Activated T-helper 17 cell treated with anti-CD3 and anti-CD28 coated beads, Interleukin-2, amount 50 U/mL, for 72 hours (primary cell): ENCODE data around the gene MALSU1. TPM values are rescaled to one million over a fixed set of nuclear protein-coding genes. Genes with fewer than 3 reads are reported as not detected.
"Not testable (repeated sequence)": the region's sequence is repeated elsewhere in the genome, so short reads cannot be mapped to it uniquely, and the experiment has no call there.

Source experiments
- ATAC-seq: fragments of 150-1000 bp; cut with Tn5 transposase; replicated peaks from 2 replicates; pipeline ENCODE4 v1.10.0; 2021; ENCODE audit warnings: mild to moderate bottlenecking, moderate library complexity
- H3K27ac Mint-ChIP-seq: one replicate; pipeline ENCODE4 v1.8.0; 2022; ENCODE audit warnings: mixed read lengths
- H3K27me3 Mint-ChIP-seq: one replicate; pipeline ENCODE4 v1.8.0; 2022; ENCODE audit warnings: mixed read lengths
- H3K36me3 Mint-ChIP-seq: one replicate; pipeline ENCODE4 v1.8.0; 2022; ENCODE audit warnings: low read depth, mild to moderate bottlenecking, mixed read lengths
- H3K4me1 Mint-ChIP-seq: one replicate; pipeline ENCODE4 v1.8.0; 2022; ENCODE audit warnings: mixed read lengths
- H3K4me3 Mint-ChIP-seq: one replicate; pipeline ENCODE4 v1.8.0; 2022; ENCODE audit warnings: mild to moderate bottlenecking, mixed read lengths
- H3K9me3 Mint-ChIP-seq: one replicate; pipeline ENCODE4 v1.8.0; 2022; ENCODE audit warnings: mixed read lengths
- total RNA-seq, 2 donors: library from RNA; stranded (reverse); gene quantifications; one replicate each; pipeline ENCODE4 v1.2.3, GENCODE V29; 2022

Gene MALSU1
- total RNA-seq, 2 donors from 2014 or later = 60.2 to 84.3 TPM

DNA sequence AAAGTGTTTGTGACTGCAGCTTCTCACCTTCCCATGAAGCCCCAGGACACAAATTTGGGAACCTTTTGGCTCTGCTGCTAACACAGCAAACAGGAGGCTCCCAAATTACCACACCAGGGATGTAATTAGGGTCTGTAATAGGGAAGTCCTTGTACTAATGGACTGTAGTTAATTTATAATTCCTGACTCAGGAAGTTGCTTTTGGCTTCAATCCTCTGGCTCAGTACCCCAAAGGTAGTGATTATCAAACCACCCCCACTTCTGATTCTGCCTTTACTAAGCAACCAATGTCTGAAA lies 3.8 kb upstream of the MALSU1 start:
- no peak for ATAC-seq

DNA sequence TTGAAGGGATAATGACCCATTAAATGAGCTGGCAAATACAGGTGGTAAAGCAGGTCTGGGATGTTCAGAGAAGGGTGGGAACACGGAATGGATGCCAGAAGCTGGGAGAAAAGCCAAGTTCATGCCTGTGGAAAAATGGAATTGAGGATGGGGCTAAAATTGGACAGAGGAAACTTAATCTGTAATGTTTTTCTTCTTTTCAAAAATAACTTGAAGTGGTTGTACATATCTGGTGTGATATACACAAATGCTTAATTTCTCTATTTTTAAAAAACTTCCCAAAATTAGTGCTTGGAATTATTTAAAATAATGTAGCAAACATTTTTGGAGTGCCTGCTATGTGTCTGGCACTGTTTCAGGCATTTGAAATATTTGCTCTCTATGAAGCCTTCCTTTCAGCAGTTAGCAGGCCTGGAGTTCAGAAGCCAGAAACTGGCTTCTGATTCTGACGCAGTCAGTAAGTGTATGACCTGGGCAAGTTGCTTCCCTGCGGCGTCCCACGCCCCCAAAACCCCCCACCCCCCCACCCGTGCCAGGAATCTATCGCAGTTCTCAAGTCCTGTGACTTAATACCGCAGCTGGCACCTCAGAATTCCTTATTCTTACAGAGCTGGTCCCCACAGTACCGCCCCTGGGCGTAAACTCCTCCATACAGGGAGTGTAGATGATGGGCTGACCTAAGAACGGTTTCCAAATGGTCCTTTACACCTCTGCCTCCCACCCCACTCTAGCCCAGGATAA lies 828 bp upstream of the MALSU1 start:
- peak overlapping the region; percentile 90 for H3K27ac Mint-ChIP-seq
- H3K4me1 Mint-ChIP-seq = peaks cover 30% of the 10 kb centered on the region
- H3K27me3 Mint-ChIP-seq = no peaks in the 10 kb centered on the region
- peaks cover 4% of the 10 kb centered on the region for H3K9me3 Mint-ChIP-seq
- peak overlapping the region; percentile 89 for H3K4me3 Mint-ChIP-seq
- ATAC-seq = no peak
- peaks cover 27% of the 10 kb centered on the region for H3K36me3 Mint-ChIP-seq

More for the DNA sequence above, 3.8 kb upstream of the MALSU1 start:
- H3K27me3 Mint-ChIP-seq = peaks cover 7% of the 10 kb centered on the region
- peaks cover 12% of the 10 kb centered on the region for H3K4me1 Mint-ChIP-seq
- H3K9me3 Mint-ChIP-seq = peaks cover 4% of the 10 kb centered on the region
- no peak overlapping the region for H3K4me3 Mint-ChIP-seq
- no peak overlapping the region for H3K27ac Mint-ChIP-seq
- H3K36me3 Mint-ChIP-seq = no peaks in the 10 kb centered on the region

- ATAC-seq = no peak
- H3K4me3 Mint-ChIP-seq = peak overlapping the region; percentile 89
- H3K36me3 Mint-ChIP-seq = peaks cover 42% of the 10 kb centered on the region
- H3K27ac Mint-ChIP-seq = peak overlapping the region; percentile 90
- peaks cover 4% of the 10 kb centered on the region for H3K9me3 Mint-ChIP-seq
- no peaks in the 10 kb centered on the region for H3K27me3 Mint-ChIP-seq
- peaks cover 39% of the 10 kb centered on the region for H3K4me1 Mint-ChIP-seq
These were observed 696 bp downstream of the MALSU1 start for GRCh38 chr7:23299770-23300300.

DNA sequence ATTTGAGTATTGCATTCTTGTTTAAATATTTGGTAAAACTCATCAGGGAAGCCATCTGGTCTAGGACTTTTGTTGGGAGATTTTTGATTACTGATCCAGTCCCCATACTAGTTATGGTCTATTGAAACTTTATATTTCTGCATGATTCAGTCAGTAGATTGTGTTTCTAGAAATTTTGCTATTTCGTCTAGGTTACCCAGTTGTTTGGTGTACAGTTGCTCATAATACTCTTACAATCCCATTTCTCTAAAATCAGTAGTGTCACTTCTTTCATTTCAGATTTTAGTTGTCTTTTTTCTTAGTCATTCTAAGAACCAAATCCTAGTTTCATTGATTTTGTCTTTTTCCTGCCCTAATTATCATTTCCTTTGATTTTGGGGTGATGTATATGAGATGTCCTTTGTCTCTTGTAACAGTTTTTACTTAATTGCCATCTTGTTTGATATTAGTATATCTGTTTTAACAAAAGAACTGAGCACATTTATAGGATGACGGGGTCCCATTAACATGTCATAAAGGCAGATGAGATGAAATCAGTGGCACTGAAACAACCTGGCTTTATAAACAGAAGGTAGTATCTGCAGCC lies 7.9 kb downstream of the MALSU1 start:
- no peaks in the 10 kb centered on the region for H3K27me3 Mint-ChIP-seq
- peaks cover 95% of the 10 kb centered on the region for H3K36me3 Mint-ChIP-seq
- H3K9me3 Mint-ChIP-seq = no peaks in the 10 kb centered on the region
- ATAC-seq = peak; percentile 93
- peak overlapping the region; percentile 94 for H3K27ac Mint-ChIP-seq
- peak overlapping the region; percentile 56 for H3K4me3 Mint-ChIP-seq
- peaks cover 40% of the 10 kb centered on the region for H3K4me1 Mint-ChIP-seq

GRCh38 chr7:23308754-23309153 lies 9.6 kb downstream of the MALSU1 start:
- ATAC-seq = no peak
- Mint-ChIP-seq H3K9me3 (no peaks in the 10 kb centered on the region), H3K4me1 (peaks cover 30% of the 10 kb centered on the region), H3K36me3 (peaks cover 78% of the 10 kb centered on the region), H3K27me3 (no peaks in the 10 kb centered on the region), H3K4me3 (no peak overlapping the region), H3K27ac (no peak overlapping the region)

GRCh38 chr7:23312141-23312540 lies 13.0 kb downstream of the MALSU1 start:
- H3K27ac Mint-ChIP-seq, ATAC-seq, H3K4me3 Mint-ChIP-seq, H3K9me3 Mint-ChIP-seq, H3K27me3 Mint-ChIP-seq, H3K4me1 Mint-ChIP-seq: not testable (repeated sequence)
- H3K36me3 Mint-ChIP-seq = peaks cover 45% of the 10 kb centered on the region

- no peaks in the 10 kb centered on the region for H3K9me3 Mint-ChIP-seq
- peaks cover 3% of the 10 kb centered on the region for H3K27me3 Mint-ChIP-seq
- H3K4me1 Mint-ChIP-seq = no peaks in the 10 kb centered on the region
- H3K36me3 Mint-ChIP-seq = peaks cover 12% of the 10 kb centered on the region
- H3K4me3 Mint-ChIP-seq = no peak overlapping the region
- ATAC-seq = no peak
- no peak overlapping the region for H3K27ac Mint-ChIP-seq
These were observed 16.2 kb downstream of the MALSU1 start for GRCh38 chr7:23315366-23315765.

- Mint-ChIP-seq H3K9me3 (no peaks in the 10 kb centered on the region), H3K4me1 (no peaks in the 10 kb centered on the region), H3K36me3 (no peaks in the 10 kb centered on the region), H3K27me3 (peaks cover 17% of the 10 kb centered on the region), H3K4me3 (no peak overlapping the region), H3K27ac (no peak overlapping the region)
- no peak for ATAC-seq
These were observed 32.0 kb downstream of the MALSU1 start for GRCh38 chr7:23331132-23331531.

DNA sequence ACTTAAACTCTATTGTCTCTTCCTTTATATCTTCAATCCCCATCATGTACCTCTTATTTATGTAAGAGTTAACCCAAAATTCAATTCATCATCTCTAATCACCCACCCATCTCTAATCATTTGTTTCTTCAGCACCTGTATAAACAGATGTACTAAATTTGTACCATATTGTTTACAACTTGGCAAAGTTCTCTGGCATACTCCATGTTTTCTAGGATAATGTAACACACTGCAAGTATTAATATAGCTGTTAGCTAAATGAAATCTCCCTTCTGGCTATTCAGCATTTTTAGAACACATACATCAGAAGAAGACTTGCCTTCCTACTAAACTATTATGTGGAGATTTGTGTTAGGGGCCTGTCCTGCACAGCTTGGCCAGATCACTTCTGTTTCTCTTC lies 33.1 kb downstream of the MALSU1 start:
- no peak for ATAC-seq
- Mint-ChIP-seq H3K27me3 (peaks cover 18% of the 10 kb centered on the region), H3K4me1 (no peaks in the 10 kb centered on the region), H3K4me3 (no peak overlapping the region), H3K36me3 (no peaks in the 10 kb centered on the region), H3K9me3 (no peaks in the 10 kb centered on the region), H3K27ac (no peak overlapping the region)

DNA sequence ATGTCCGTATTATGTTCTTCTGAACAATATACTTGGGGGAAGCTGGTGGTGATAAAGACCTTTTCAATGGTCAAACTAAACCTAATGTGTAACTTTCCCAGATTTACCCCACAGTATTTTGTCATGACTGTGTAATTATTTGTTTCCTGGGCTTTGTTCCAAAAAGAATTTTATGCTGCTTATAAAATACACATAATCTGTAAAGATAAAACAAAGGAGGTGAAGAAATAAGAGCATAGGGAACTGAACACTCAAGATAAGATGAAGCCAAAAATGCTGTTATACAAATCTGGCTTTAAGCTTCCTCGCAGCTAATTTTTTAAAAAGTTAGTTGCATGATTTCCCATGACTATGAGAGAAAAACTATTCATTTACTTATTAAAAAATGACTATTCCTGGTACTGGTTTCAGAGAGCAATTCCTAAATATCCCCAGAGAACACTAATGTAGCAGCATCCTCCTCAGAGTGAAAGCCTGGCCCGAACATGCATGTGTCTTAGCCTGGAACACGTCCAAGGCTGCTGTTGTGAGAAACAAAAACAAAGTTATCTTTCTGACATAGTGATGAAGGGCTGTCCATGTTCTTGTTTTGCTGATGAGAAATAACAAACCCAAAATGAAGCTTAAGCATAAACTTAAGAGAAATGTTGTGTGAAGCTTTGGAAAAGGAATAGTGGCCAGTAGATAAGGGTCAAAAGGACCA lies 33.9 kb downstream of the MALSU1 start:
- Mint-ChIP-seq H3K4me1 (no peaks in the 10 kb centered on the region), H3K4me3 (no peak overlapping the region), H3K27me3 (peaks cover 21% of the 10 kb centered on the region), H3K36me3 (no peaks in the 10 kb centered on the region), H3K27ac (no peak overlapping the region), H3K9me3 (no peaks in the 10 kb centered on the region)
- no peak for ATAC-seq

DNA sequence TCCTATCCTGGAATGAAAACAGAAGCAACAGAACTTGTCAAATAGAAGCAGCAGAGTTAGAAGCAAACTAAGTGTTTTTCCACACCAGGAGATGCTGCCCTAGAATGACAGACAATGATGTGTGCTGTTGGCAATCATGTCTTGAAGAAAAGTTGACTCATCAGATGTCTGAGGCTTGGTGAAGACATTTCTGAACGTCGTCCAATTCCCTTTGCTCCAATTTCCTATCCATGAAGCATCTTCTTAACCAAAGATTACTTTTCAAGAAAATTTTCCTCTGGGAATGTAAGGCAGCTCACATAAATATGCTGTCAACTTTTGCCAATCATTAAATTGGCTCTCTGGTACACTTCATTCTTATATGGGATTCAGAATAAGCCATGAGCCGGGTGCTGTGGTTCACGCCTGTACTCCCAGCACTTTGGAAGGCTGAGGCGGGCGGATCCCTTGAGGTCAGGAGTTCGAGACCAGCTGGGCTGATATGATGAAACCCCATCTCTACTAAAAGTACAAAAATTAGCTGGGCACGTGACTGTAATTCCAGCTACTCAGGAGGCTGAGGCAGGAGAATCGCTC lies 34.6 kb downstream of the MALSU1 start:
- no peaks in the 10 kb centered on the region for H3K4me1 Mint-ChIP-seq
- peaks cover 21% of the 10 kb centered on the region for H3K27me3 Mint-ChIP-seq
- ATAC-seq = no peak
- no peak overlapping the region for H3K27ac Mint-ChIP-seq
- no peaks in the 10 kb centered on the region for H3K36me3 Mint-ChIP-seq
- H3K4me3 Mint-ChIP-seq = no peak overlapping the region
- no peaks in the 10 kb centered on the region for H3K9me3 Mint-ChIP-seq

- no peaks in the 10 kb centered on the region for H3K9me3 Mint-ChIP-seq
- H3K36me3 Mint-ChIP-seq = no peaks in the 10 kb centered on the region
- no peak for ATAC-seq
- H3K27ac Mint-ChIP-seq = no peak overlapping the region
- no peaks in the 10 kb centered on the region for H3K4me1 Mint-ChIP-seq
- peaks cover 29% of the 10 kb centered on the region for H3K27me3 Mint-ChIP-seq
- H3K4me3 Mint-ChIP-seq = no peak overlapping the region
These were observed 35.4 kb downstream of the MALSU1 start for GRCh38 chr7:23334482-23335056.

DNA sequence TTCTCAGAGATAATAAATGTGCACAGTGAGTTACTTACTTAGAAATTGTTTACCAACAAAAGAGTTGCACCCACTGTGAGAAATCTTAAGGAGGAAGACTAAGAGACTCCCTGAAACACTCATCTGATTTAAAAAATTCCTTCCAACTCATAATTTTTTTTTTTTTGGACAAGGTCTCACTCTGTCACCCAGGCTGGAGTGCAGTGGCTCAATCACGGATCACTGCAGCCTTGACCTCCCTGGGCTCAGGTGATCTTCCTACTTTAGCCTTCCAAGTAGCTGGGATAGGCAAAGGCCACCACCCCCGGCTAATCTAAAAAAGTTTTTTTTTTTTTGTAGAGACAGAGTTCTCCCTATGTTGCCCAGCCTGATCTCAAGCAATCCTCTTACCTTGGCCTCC lies 36.0 kb downstream of the MALSU1 start:
- peaks cover 29% of the 10 kb centered on the region for H3K27me3 Mint-ChIP-seq
- no peaks in the 10 kb centered on the region for H3K4me1 Mint-ChIP-seq
- no peaks in the 10 kb centered on the region for H3K9me3 Mint-ChIP-seq
- no peak overlapping the region for H3K4me3 Mint-ChIP-seq
- no peaks in the 10 kb centered on the region for H3K36me3 Mint-ChIP-seq
- H3K27ac Mint-ChIP-seq = no peak overlapping the region
- no peak for ATAC-seq

DNA sequence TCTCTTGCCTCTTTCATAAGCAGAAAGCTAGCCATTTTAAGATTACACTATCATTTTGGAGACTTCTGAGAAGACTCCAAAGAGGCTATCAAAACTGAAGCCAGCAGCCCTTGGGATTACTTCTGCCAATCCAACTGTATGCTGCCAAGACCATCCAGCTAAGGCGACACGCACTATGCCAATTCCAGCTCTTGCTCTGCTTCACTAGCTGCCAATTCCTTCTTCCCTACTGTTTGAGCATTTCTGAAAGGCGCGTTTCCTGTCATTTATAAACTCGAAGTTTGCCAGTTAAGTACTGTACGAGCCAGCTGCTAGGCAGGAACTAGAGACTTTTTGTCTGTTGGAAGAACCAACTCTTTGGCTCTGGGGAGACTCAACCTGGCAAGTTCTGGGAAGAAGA lies 36.5 kb downstream of the MALSU1 start:
- no peaks in the 10 kb centered on the region for H3K4me1 Mint-ChIP-seq
- no peaks in the 10 kb centered on the region for H3K36me3 Mint-ChIP-seq
- no peak for ATAC-seq
- H3K9me3 Mint-ChIP-seq = no peaks in the 10 kb centered on the region
- H3K27me3 Mint-ChIP-seq = peaks cover 29% of the 10 kb centered on the region
- no peak overlapping the region for H3K27ac Mint-ChIP-seq
- H3K4me3 Mint-ChIP-seq = no peak overlapping the region
